Kidney tubule cell (primary cell): ENCODE data around the gene ELF5.
A peak's percentile ranks its signal among the peaks of the same experiment; 100 is the strongest.

Experiments used
- DNase-seq: peaks from one replicate; pipeline ENCODE4 v3.0.0-alpha.2; 2018; ENCODE audit warnings: low spot score

ELF5 gene

GRCh38 chr11:34513682-34514449 lies at the start of gene ELF5:
TSS of gene ELF5 (minus strand) at chr11:34513794. CDS start at chr11:34505749, 8,045 bp downstream.
- DNase-seq = no peak

GRCh38 chr11:34562976-34563375 lies 49.4 kb upstream of the ELF5 start:
- no peak for DNase-seq

- no peak for DNase-seq
These were observed 46.9 kb upstream of the ELF5 start for GRCh38 chr11:34560511-34560910.

- DNase-seq = no peak
These were observed 45.1 kb upstream of the ELF5 start for GRCh38 chr11:34558673-34559072.

- peak; percentile 34 for DNase-seq
These were observed 44.6 kb upstream of the ELF5 start for GRCh38 chr11:34558211-34558610.

GRCh38 chr11:34552270-34552669 lies 38.7 kb upstream of the ELF5 start:
- DNase-seq = no peak

GRCh38 chr11:34549271-34549670 lies 35.7 kb upstream of the ELF5 start:
- peak; percentile 61 for DNase-seq

- DNase-seq = no peak
These were observed 34.7 kb upstream of the ELF5 start for GRCh38 chr11:34548278-34548677.

- DNase-seq = no peak
These were observed 33.1 kb upstream of the ELF5 start for GRCh38 chr11:34546511-34547209.

GRCh38 chr11:34542089-34542488 lies 28.5 kb upstream of the ELF5 start:
- no peak for DNase-seq

GRCh38 chr11:34540870-34541269 lies 27.3 kb upstream of the ELF5 start:
- no peak for DNase-seq

GRCh38 chr11:34537636-34538035 lies 24.0 kb upstream of the ELF5 start:
- peak; percentile 10 for DNase-seq

GRCh38 chr11:34536056-34536455 lies 22.5 kb upstream of the ELF5 start:
- DNase-seq = no peak

GRCh38 chr11:34534826-34535225 lies 21.2 kb upstream of the ELF5 start:
- DNase-seq = no peak

GRCh38 chr11:34531663-34532062 lies 18.1 kb upstream of the ELF5 start:
- DNase-seq = no peak

GRCh38 chr11:34530545-34531234 lies 17.1 kb upstream of the ELF5 start:
- no peak for DNase-seq

- no peak for DNase-seq
These were observed 16.0 kb upstream of the ELF5 start for GRCh38 chr11:34529643-34530042.

GRCh38 chr11:34528072-34528471 lies 14.5 kb upstream of the ELF5 start:
- DNase-seq = no peak

- DNase-seq = no peak
These were observed 12.5 kb upstream of the ELF5 start for GRCh38 chr11:34525888-34526657.

- DNase-seq = no peak
These were observed 11.5 kb upstream of the ELF5 start for GRCh38 chr11:34525098-34525497.

- no peak for DNase-seq
These were observed 11.1 kb upstream of the ELF5 start for GRCh38 chr11:34524696-34525095.

- DNase-seq = no peak
These were observed 9.5 kb upstream of the ELF5 start for GRCh38 chr11:34523053-34523452.
